Measurements from ENCODE around the gene ASIP.

- TF ChIP-seq POLR2AphosphoS5 (IDR thresholded peaks at IDR 0.05; ENCODE audit: low read depth, low read length) (no peak), TCF12 (IDR thresholded peaks at IDR 0.05) (no peak), TCF12 (CRISPR knock-in tag; IDR thresholded peaks at IDR 0.05) (no peak), CTCF (CRISPR knock-in tag; IDR thresholded peaks at IDR 0.05) (no peak), EZH2 (conservative IDR thresholded peaks at IDR 0.05; ENCODE audit: low read depth, low read length) (no peak), TP53 (CRISPR knock-in tag; conservative IDR thresholded peaks at IDR 0.05) (no peak), PAF1 (CRISPR knock-in tag; IDR thresholded peaks at IDR 0.05) (no peak)
- TF ChIP-seq, protein P1, sequence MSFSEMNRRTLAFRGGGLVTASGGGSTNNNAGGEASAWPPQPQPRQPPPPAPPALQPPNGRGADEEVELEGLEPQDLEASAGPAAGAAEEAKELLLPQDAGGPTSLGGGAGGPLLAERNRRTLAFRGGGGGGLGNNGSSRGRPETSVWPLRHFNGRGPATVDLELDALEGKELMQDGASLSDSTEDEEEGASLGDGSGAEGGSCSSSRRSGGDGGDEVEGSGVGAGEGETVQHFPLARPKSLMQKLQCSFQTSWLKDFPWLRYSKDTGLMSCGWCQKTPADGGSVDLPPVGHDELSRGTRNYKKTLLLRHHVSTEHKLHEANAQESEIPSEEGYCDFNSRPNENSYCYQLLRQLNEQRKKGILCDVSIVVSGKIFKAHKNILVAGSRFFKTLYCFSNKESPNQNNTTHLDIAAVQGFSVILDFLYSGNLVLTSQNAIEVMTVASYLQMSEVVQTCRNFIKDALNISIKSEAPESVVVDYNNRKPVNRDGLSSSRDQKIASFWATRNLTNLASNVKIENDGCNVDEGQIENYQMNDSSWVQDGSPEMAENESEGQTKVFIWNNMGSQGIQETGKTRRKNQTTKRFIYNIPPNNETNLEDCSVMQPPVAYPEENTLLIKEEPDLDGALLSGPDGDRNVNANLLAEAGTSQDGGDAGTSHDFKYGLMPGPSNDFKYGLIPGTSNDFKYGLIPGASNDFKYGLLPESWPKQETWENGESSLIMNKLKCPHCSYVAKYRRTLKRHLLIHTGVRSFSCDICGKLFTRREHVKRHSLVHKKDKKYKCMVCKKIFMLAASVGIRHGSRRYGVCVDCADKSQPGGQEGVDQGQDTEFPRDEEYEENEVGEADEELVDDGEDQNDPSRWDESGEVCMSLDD (CRISPR knock-in tag; IDR thresholded peaks at IDR 0.05; ENCODE audit: borderline replicate concordance): no peak
These were observed 54.1 kb downstream of the ASIP start for GRCh38 chr20:34295284-34295683.

Measured in HepG2 (cell line).